ENCODE measurements around the gene MAPKAPK2.

GRCh38 chr1:206714331-206715058 is 29.8 kb downstream of the MAPKAPK2 start:
- TF ChIP-seq CTCF (IDR thresholded peaks at IDR 0.05) (no peak), POLR2A (IDR thresholded peaks at IDR 0.05) (no peak)

Data from adrenal gland (tissue), 5 donors.